ENCODE data around the gene CHID1. TPM values are rescaled to one million over a fixed set of nuclear protein-coding genes. Genes with fewer than 3 reads are reported as not detected.

CHID1 gene
- polyA plus RNA-seq, 1 donor = 100 TPM

DNA sequence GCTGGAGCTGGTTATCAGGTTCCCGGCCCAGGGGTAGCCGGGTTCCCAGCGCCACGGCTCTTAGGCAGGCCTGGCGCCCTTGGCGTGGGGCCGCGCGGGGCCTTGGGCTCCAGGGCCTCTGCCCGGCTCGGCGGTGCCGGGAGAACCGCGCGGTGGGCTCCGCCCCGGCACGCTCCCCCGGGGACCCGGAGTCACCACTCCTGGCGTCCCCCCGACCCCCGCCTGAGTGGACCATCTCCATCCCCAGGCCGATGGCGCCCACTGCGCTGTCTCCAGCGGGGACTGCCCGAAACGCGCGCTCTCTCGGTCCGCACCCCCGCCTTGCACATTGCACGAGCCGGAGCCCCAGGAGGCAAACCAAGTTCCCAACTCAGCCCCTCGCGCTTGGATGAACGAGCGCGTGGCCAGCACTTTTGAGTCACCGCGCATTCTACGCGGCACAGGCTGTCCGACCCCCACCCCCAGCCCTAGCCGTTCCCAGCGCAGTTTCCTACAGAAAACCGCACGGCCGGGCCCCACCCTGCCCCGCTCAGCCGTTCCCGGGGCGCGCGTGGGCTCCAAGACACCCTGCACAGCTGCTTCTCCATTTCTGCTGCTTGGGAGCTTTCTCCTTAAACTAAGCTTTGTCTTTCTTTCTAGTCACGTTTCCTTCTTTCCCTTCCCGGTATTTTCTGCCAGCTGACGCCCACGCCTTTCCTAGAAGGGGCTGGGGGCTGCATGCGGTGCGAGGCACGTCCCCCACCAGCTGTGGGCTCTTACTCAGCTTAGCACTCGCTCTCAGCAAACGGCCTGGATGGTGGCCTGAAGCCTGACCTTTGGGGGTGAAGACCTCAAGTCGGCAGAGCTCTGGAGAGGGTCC is 650 bp upstream of the CHID1 start:
- no peak for DNase-seq

DNA sequence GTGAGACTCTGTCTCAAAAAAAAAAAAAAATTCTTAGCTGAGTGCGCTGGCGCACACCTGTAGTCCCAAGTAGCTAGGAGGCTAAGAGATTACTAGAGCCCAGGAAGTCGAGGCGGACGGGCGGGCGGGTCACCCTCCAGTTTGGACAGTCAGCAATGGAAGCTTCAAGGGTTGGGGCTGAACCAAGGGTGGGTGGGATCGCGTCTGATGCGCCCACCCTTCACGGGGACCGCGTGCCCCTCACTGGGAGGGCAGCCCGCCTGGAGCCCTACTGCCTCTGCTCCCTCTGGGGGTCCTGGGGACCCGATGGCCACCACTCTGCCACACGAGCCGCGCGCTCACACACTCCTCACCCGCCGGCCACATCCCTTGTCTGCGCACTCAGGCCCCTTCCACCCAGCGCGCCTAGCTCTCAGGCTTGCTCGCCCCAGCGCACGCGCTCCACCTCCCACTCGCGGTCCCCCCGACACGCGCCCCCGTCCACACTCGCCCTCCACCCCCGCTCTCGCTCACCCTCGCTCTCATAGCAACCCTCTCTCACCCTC is 494 bp downstream of the CHID1 start:
- DNase-seq = no peak

DNA sequence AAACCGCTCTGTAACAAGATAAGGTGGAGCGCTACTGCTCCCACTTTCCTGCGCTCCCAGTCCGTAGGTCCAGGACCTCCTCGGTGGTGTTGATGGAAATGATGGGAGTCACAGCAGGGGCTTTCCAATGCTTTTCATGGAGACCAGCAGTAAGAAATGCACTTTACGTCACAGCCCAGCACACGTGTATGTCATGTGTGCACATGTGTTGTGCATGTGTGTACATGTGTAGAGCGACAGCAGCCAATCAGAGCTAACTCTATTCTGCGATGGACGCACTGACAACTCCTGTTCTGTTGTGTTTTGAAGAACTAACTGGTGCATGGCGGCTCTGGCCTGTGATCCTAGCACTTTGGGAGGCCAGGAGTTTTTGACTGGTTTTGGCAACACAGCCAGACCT is 1.2 kb downstream of the CHID1 start:
- no peak for DNase-seq

DNA sequence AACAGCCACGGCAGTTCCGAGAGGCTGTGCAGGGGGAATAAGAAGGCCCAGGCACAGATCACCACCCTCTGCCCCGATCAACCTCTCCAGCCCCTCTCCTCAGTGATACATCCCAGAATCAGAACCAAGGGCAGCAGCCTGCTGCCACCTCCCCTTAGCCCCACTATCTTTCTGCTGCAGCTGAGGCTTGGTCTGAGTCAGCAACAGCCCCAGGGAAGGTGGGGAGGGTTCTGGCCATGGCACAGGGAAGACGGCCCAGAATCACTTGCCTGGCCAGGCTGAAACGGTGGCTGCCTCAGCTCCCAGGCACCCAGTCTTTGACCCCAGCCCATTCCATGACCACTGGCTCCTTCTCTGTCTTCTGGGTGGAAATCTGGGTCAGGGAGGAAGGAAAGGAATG is 2.3 kb downstream of the CHID1 start:
- DNase-seq = no peak

DNA sequence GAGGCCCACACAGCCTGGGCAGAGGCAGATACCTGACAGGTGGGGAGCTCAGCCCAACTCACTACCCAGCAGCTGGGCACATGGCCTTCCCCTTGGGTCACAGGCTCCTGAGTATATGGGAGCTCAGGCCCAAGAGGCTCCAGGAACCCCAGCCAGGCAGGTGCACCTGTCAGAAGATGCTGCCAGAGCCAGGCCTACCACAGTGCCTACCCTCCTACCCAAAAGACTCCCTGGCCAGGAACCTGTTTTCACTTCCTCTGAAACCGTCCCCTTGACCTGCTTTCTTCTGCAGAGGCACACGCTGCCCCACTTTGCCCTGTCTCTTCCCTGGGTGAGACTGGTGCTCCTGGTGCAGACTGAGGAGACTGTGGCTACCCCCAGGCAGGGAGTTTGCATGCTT is 2.9 kb downstream of the CHID1 start:
- DNase-seq = no peak

DNA sequence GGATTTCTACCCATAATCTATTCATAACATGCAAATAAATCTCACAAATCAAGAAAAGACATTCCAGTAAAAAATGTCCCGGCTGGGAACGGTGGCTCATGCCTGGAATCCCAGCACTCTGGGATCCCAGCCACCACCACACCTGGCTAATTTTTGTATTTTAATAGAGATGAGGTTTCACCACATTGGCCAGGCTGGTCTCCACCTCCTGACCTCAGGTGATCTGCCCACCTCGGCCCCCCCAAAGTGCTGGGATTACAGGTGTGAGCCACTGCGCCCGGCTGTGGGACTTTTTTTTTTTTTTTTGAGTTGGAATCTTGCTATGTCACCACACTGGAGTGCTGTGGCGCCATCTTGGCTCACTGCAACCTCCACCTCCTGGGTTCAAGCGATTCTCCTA is 4.7 kb downstream of the CHID1 start:
- no peak for DNase-seq

DNA sequence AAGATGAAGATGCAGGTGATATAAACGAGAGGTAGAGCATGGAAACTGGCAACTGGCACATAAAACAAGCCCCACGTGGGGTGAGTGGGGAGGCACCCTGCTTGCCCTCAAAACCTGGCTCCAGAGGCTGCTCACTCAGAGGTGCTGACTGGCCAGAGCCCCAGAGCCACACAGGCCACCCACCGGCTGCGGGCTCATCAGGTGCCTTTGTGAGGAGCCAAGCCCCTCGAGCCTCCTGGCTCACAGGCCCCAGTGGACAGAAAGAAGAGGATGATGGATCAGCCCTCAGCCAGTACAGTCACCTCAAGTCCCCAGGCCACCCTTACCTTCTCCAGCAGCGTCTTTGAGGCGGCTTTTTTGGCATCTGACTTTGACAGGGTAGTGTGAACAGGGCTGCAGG is 6.2 kb downstream of the CHID1 start:
- no peak for DNase-seq

DNA sequence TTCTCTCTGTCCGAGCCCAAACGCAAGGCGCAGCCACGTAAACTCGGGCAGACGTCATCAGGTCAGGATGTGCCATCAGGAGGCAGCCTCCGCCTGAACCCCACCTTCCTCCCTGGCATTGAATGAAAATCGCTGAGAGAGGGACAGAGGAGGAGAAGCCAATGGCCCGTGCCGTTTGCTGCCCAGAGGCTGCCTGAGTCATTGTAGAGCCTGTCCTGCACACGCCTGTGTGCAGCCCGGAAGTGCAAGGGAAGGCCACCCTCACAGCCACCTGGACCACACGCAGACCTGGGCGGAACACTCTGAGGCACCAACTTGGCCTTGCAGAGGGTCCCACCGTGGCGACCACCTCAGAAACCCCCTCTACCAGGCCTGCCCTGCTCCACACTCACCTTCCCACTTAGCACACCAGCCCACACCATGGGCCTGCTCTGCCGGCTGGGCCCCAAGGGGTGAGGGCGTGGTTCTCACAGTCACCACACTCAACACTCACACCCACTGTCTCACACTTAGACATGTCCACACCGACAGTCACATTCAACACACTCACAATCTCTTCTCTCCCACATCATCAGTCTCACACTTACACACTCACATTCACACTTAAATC is 9.1 kb downstream of the CHID1 start:
- DNase-seq = no peak

DNA sequence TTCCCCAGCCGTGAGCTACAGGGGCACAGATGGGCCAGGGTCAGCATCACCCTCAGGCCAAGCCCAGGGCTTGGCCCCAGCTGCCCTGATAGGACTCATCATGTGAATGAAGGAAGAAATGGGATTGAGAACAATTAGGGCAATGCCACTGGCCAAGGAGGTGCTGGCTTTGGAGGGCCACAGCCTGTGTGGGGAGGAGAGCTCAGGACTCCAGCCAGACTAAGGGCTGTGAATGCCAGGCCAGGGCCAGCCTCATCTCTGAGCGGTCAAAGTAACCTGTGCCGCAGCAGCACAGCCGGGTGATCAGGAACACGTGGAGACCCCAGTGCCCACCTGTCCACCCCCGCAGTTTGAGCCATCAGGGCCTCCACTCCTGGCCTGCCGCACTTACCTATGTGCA is 10.1 kb downstream of the CHID1 start:
- DNase-seq = no peak

DNA sequence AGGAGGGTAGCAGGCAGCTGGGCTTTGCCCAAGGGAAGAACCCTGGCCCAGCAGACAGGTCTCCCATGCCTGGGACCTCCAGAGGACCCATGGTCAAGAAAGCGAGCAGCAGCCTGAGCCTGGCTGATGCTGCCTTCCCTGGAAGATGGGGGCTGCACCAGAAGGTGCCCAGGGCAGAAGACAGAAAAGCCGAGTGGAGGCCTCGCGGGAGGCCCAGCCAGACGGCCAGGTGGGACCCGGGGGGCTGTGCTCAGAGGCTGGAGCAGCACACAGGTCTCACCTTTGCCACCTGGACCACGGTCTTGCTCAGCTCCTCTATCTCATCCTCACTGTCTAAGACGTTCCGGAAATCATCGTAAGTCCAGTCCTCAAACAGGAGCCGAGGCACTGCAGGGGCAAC is 10.9 kb downstream of the CHID1 start:
- DNase-seq = no peak

DNA sequence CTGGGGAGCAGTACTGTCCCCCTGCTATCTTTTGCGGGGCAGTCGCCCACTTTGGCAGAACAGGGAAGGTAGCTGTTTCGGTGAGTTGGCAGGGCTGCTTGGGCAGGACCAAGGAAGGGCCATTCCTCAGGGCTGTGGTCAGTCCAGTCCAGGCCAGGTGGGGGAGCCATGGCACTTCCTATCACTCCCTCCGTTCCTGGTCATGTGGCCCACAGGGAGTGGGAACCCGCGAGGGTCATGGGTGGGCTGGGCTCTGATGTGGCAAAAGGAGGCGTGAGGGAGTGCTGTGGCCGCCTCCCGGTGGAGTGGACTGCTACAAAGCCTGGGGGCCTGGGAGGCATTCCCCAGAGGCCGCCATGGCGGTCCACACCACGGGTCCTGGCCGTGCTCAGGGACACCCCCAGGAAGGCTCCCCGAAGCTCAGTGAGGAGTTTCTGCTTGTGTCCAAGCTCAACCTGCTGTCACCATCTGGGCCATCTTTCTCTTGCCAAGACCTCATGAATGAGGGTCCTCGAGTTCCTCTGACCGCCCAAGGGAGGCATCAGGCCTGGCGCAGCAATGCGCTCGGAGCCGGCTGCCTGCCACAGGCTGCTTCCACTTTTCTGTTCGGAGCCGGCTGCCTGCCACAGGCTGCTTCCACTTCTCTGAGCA is 11.9 kb downstream of the CHID1 start:
- DNase-seq = no peak

DNA sequence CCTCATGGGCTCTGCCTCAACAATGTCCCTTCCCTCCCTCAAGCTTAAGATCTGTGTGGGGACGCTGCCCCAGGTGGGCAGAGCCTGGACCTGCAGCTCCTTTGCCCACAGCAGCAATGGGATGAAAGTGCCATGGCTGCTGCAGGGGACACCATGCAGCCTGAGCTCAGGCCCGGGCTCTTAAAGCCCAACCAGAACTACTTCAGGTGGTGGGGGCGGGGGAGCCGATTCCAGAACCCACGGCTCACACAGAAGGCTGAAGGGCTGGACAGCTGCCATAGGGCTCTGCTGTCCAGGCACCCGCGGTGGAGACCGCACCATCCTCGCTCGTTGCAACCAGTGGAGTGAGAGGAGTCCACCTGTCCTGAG is 12.5 kb downstream of the CHID1 start:
- DNase-seq = no peak

DNA sequence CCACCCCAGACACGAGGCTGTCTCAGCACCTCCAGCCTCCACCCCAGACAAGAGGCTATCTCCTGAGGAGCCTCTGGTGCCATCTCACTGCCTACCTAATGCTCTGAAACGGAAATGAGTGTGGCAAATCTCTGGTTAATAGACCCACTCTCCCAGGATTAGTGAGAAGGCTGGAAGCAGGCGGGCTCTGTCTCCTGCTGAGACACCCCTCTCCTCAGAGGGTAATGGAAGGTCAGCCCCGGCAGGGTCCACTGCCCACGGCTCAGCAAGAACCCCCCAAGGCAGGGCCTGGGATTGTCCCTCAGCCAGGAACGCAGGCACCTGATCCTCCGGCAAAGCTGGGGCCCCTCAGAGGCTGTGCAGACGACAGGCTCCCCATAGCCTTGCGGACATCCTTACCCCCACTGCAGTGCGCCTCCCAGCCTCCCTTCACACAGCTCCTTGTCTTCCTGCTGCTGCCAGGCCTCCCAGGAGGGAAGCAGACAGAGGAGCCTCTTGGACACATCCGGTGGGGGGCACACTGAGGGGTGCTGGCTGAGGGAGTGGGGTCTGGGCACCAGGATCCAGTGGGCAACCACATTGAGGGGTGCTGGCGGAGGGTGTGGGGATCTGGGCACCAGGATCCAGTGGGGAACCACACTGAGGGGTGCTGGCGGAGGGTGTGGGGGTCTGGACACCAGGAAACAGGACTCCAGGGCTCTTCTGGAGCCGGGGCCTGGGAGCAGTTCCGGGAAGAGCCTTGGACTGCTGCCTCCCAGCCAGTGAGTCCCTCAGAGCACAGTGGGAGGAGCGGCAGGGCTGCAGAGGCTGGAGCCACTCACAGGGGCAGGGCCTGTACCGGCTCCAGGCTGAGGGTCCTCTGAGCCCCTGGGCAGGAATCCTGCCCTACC is 13.1 kb downstream of the CHID1 start:
- no peak for DNase-seq

DNA sequence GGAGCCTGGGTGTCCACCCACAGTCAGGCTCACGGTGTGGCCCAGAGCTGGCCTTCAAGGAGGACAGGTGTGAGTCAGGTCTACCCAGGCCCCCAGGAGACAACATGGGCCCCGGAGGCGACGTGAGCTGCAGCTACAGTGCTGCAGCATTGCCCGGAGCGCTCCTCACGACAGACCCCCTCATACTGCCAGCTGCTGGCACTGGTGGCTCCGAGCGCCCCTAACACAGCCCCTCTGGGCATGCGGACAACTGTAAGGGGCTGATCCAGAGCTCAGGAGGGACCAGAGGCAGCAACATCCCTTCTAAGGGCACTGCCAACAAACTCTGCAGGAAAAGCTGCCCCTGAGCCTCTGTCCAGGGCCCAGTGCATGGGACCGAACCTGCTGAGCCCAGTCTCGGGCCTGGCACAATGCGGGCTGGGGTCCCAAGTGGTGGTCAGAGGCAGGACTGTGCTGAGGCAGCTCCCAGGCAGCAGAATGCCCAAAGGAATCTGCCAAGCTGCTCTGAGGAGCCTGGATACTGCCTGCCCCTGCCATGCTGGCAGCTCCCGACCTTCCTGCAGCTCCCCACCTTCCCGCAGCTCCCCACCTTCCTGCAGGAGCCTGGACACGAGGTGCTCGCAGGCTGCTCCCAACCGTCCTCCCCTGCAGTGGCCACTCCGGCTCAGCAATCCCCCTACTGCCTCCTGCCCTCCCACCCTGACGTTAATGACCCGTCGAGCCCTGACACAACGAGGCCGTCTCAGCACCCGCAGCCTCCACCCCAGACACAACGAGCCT is 15.1 kb downstream of the CHID1 start:
- DNase-seq = no peak

DNA sequence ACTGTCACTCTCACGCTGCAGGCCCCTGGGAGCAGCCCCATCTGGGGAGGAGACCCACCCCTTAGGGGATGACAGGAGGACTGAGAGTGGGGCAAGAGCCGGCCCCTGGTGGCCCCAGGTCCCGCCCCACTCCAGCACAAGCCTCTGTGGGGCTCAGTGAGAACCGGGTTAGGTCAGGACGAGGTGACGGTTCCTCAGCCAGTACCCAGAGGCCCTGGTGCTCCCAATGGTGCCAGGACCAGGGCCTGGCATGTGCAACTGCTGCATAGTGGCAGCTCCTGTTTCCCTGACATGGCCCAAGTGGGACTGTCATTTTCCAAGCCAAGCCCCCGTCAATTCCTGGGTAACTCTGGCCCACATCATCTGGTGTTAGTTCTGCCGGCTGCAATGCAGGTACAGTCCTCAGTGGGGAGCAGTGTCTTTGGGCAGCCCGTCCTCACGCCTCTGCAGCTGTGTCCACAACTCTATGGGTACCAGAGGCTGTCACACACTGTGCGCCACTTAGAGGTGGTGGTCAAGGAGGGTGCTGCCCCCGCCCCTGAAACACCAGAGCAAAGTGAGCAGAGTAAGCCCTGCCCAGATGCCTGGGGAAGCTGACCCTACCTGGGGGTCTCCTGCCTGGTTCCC is 15.9 kb downstream of the CHID1 start:
- no peak for DNase-seq

DNA sequence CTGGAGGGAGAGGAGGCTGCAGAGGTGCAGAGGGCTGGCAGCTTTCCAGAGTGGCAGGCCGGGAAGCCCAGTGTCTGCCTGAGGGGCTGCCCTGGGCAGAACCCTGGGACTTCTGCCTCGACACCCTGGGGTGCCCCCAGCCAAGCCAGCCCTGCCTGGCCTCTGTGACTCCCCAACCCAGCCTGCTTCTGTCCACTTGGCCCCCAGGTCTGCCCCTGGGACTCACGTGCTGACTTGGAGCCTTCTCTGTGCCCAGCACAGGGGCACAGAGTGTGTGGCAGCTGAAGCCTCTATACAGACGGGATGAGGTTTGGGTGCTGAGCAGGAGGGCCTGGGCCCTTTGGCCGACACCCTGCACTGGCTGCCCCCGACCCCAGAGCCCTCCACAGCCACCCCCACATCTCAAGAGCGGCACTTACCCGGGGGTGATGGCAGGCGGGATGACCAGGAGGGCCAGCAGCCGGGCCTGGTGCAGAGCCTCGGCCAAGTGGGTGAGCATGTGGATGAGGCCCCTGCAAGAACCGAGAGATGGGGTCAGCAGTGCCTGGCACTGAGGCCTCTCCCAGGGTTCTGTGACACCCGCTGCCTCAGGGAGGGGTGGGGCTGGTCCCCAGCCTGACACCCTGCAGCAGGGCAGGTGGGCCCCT is 17.5 kb downstream of the CHID1 start:
- no peak for DNase-seq

DNA sequence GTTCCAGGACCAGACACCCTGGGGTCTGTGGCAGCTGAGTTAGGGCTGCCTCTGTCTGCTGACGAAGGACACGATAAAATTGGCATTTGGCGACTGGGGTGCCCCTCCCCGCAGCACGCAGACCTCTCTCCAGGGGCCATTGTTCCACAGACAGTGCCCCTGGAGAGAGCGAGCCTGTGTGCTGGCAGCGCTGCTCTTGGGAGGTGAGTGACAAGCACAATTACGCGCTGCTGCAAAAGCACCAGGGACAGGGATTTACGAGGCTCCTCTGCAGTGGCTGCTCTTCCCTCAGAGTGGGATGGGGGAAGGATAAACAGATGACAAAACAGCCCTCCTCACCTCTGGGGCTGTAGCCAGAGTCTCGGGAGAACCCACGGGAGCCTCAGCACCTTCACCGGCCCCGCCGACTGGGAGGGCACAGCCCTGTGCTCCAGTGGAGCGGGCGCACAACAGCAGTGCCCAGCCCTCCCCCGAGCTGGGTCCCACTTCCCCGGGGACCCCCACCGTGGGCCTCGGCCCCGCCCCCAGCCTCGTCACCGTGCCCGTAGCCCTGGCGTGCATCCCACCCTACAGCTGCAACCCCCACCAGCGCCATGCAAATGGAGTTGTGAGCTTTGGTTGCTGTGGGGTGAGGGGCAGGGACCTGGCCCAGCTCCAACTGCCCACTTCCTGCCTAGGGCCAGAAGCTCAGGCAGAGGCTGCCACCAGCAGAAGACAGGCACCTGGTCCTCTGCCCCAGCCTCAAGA is 19.6 kb downstream of the CHID1 start:
- DNase-seq = no peak

DNA sequence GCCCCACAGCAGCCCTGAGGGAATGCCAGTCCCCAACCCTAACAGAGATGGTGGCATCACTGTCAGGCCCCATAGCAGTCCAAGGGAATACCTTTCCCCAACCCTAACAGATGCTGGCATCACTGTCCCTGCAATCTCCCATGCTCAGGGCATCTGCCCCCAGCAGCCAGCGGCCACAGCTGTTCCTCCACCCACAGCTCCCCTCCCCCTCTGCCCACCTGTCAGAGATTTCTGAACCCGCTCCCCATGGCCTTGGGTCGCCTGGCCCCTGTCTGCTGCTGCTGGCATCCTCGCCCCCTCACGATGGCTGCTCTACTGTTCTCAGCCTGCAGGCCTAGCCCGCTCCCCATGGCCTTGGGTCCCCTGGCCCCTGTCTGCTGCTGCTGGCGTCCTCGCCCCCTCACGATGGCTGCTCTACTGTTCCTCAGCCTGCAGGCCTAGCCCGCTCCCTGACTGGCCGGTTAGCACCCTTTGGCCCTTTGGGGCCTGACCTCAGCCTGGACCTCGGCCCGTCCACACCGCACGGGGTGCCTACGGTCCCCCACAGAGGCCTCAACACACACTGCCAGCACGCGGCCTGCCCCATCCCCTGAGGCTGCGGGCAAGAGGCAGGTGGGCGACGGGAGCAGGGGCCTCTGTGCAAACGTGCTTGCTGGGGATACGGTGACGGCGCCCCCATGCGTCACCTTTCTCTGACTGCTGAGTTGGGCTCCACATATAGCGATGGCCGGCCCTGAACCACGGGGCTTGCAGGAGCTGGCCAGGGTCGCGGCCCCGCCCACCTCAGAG is 20.7 kb downstream of the CHID1 start:
- DNase-seq = no peak

DNA sequence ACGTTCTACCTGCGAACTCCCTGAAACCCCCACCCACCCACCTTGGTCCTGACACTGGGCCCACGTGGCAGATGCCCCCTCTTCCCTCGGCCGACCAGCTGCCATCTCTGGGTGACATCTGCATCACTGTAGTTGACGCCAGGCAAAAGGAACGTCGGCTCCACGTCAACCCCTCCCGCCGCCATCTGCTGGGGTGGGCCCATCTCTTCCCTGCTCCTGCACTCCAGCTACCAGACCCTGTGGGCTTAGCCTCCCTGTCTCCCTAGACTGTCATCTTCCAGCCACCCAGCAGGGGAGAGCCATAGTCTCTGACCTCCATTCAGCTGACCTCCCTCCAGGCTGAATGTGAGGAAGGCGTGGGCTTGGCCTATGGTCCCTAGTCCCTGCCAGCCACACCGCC is 21.4 kb downstream of the CHID1 start:
- no peak for DNase-seq

Data from left kidney (tissue), 2 donors.